CD14-positive monocyte (primary cell): ENCODE measurements around the gene DNAAF9. TPM values are rescaled to one million over a fixed set of nuclear protein-coding genes. Genes with fewer than 3 reads are reported as not detected.

ENCODE experiments used
- DNase-seq, 3 donors: peaks; one replicate each; pipeline ENCODE4 v3.0.0-alpha.2; 2011 to 2022
- H2AFZ ChIP-seq: 2 replicates; pipeline ENCODE4 v1.6.0; 2012; ENCODE audit warnings: mild to moderate bottlenecking, low read depth, low read length, inconsistent platforms; ENCODE audit not compliant: insufficient read depth, poor library complexity, severe bottlenecking
- H3K27ac ChIP-seq, 2 donors: 1 replicate in 1 of 2; 2 replicates in 1 of 2; pipeline ENCODE4 v1.5.1; 2012 to 2013; ENCODE audit warnings: low read length in 2 of 2, control low read depth in 1 of 2, inconsistent platforms in 1 of 2, low read depth in 1 of 2, mild to moderate bottlenecking in 1 of 2
- H3K27me3 ChIP-seq, 2 donors: one replicate each; pipeline versions ENCODE4 v1.6.0 to v1.6.1; 2011 to 2013; ENCODE audit warnings: low read length in 2 of 2; ENCODE audit not compliant: control insufficient read depth in 2 of 2, insufficient read depth in 2 of 2
- H3K36me3 ChIP-seq, 2 donors: replicated peaks in 1 of 2; 1 replicate in 1 of 2; 2 replicates in 1 of 2; pipeline versions ENCODE4 v1.5.1 to v1.6.1; 2012 to 2013; ENCODE audit warnings: low read length in 2 of 2, control low read depth in 1 of 2, inconsistent platforms in 1 of 2, mild to moderate bottlenecking in 1 of 2; ENCODE audit not compliant: insufficient read depth in 2 of 2, control insufficient read depth in 1 of 2
- H3K4me1 ChIP-seq, 2 donors: 1 replicate in 1 of 2; 2 replicates in 1 of 2; pipeline versions ENCODE4 v1.5.1 to v1.6.1; 2012 to 2013; ENCODE audit warnings: low read length in 2 of 2, control low read depth in 1 of 2, inconsistent platforms in 1 of 2, mild to moderate bottlenecking in 1 of 2, moderate library complexity in 1 of 2; ENCODE audit not compliant: insufficient read depth in 2 of 2, control insufficient read depth in 1 of 2
- H3K4me2 ChIP-seq: replicated peaks from 2 replicates; pipeline ENCODE3; 2012; ENCODE audit warnings: low read length, moderate library complexity, mild to moderate bottlenecking; ENCODE audit not compliant: poor library complexity, severe bottlenecking; ENCODE audit errors: extremely low read depth
- H3K4me3 ChIP-seq, 3 experiments: fragments of 200-600 bp in 1 of 3; sonication (generic) in 1 of 3; replicated peaks in 1 of 3; 1 replicate in 2 of 3; 2 replicates in 1 of 3; pipeline ENCODE4 v1.5.1; 2011 to 2013; ENCODE audit warnings: low read length in 3 of 3, mild to moderate bottlenecking in 3 of 3, control low read depth in 2 of 3, low read depth in 2 of 3, inconsistent platforms in 1 of 3, moderate library complexity in 1 of 3
- H3K79me2 ChIP-seq: 2 replicates; pipeline ENCODE4 v1.6.0; 2012; ENCODE audit warnings: mild to moderate bottlenecking, control low read depth, inconsistent platforms, low read length, moderate library complexity; ENCODE audit not compliant: insufficient read depth
- H3K9ac ChIP-seq: 2 replicates; pipeline ENCODE4 v1.6.0; 2017; ENCODE audit warnings: low read length, mild to moderate bottlenecking; ENCODE audit not compliant: insufficient read depth, poor library complexity, severe bottlenecking
- H3K9me3 ChIP-seq, 2 donors: replicated peaks in 1 of 2; 1 replicate in 1 of 2; 2 replicates in 1 of 2; pipeline versions ENCODE4 v1.5.1 to v1.6.1; 2012 to 2013; ENCODE audit warnings: low read length in 2 of 2, control low read depth in 1 of 2; ENCODE audit not compliant: control insufficient read depth in 1 of 2, insufficient read depth in 1 of 2
- H4K20me1 ChIP-seq: 2 replicates; pipeline ENCODE4 v1.6.0; 2012; ENCODE audit warnings: mild to moderate bottlenecking, low read length, control low read depth, moderate library complexity; ENCODE audit not compliant: insufficient read depth
- H3K27ac Mint-ChIP-seq, 7 donors: one replicate each; pipeline ENCODE4 v1.8.0; 2020; ENCODE audit warnings: mild to moderate bottlenecking in 7 of 7, mixed read lengths in 7 of 7, moderate library complexity in 6 of 7, inconsistent platforms in 2 of 7
- H3K27me3 Mint-ChIP-seq, 3 donors: one replicate each; pipeline ENCODE4 v1.8.0; 2021 to 2022; ENCODE audit warnings: low read depth in 3 of 3, mild to moderate bottlenecking in 3 of 3, mixed read lengths in 3 of 3, moderate library complexity in 3 of 3, inconsistent platforms in 1 of 3
- H3K36me3 Mint-ChIP-seq, 2 donors: one replicate each; pipeline ENCODE4 v1.8.0; 2020; ENCODE audit warnings: mixed read lengths in 2 of 2, inconsistent platforms in 1 of 2, mild to moderate bottlenecking in 1 of 2
- H3K4me1 Mint-ChIP-seq: one replicate; pipeline ENCODE4 v1.8.0; 2020; ENCODE audit warnings: mild to moderate bottlenecking, mixed read lengths
- H3K4me3 Mint-ChIP-seq, 2 donors: one replicate each; pipeline ENCODE4 v1.8.0; 2020; ENCODE audit warnings: mild to moderate bottlenecking in 2 of 2, mixed read lengths in 2 of 2, moderate library complexity in 1 of 2
- H3K9me3 Mint-ChIP-seq, 7 donors: one replicate each; pipeline ENCODE4 v1.8.0; 2020 to 2022; ENCODE audit warnings: mixed read lengths in 7 of 7, mild to moderate bottlenecking in 6 of 7, moderate library complexity in 6 of 7, inconsistent platforms in 2 of 7
- WGBS: methylation state at CpG from one replicate; pipeline ENCODE4 v1.1.5; 2013; ENCODE audit warnings: missing lambda C conversion rate; ENCODE audit not compliant: insufficient coverage; 5-methylcytosine and 5-hydroxymethylcytosine counted together
- intact Hi-C, 2 donors: fragments of 100-400 bp; cut with micrococcal nuclease; formaldehyde crosslinking; loops; one replicate each; pipeline versions ENCODE4 v1.15.0 to v1.15.1; 2023
- polyA plus RNA-seq, 3 donors: library from polyadenylated mRNA; depleted of rRNA in 1 of 3; unstranded in 2 of 3; stranded (reverse) in 1 of 3; fragments of 300-500 nt in 2 of 3; fragments of >200 nt in 1 of 3; fragmentation: Illumina TruSeq in 2 of 3; gene quantifications; 1 replicate in 2 of 3; 2 replicates in 1 of 3; pipeline ENCODE4 v1.2.3, GENCODE V29; 2012 to 2021
- TF ChIP-seq, protein P1 (sequence below): fragments of 200-600 bp; IDR thresholded peaks from one replicate; pipeline ENCODE4 v1.8.0; 2022; ENCODE audit warnings: antibody characterized with exemption, mild to moderate bottlenecking

Gene DNAAF9
- polyA plus RNA-seq, 3 donors, result 0.53 to 10.8 (median 1.2) TPM

DNA sequence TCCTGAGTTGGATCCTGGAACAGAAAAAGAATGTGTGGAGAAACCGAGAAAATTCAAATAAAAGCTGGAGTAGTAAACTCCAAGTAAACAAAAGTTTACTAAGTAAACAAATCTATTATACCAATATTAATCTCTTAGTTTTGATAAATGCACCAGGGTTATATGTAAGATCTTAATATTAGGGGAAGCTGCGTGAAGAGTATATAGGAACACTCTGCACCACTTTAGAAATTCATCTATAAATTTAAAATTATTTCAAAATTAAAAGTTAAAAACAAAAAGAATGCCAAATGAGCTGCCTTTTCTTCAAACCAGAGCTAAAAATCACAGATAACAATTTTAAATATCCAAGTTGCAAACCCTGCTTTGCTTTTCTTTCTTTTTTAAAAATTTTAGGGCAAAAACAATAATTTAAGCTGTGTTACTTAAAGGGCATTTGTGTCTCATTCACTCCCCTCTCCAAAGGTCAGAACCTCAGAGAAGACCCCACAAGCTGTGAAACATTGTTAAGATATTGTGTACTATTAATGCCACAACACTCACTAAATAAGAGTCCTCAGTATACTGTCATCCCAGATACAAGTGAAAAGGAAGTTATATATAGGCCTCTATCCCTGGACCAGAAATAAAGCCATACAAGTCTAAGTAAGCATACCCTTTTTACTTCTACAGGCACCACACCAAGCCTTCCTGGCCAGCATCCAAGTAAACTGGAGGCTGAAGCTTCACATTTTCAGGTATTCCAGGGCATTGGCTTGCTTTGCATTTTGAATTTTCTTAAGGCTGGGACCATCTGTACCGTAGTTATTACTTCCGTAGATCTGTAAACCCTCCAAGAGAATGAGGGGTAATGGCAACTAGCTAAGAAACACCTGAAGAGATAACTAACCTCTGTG is 7.0 kb downstream of the DNAAF9 start:
- H3K27ac ChIP-seq, result no peak overlapping the region
- no peak overlapping the region for H3K4me2 ChIP-seq
- Mint-ChIP-seq H3K27me3 (peaks cover 0 to 2% (median 0%) of the 10 kb centered on the region in 3 donors), H3K4me3 (no peak overlapping the region), H3K36me3 (peaks cover 12 to 26% of the 10 kb centered on the region in 2 donors), H3K4me1 (peaks cover 25% of the 10 kb centered on the region), H3K27ac (no peak overlapping the region), H3K9me3 (peaks cover 4 to 14% (median 8%) of the 10 kb centered on the region in 7 donors)
- no peak overlapping the region for H3K9ac ChIP-seq
- no peaks in the 10 kb centered on the region for H3K27me3 ChIP-seq
- intact Hi-C loops, result no loop called here
- peaks cover 12 to 19% of the 10 kb centered on the region in 2 donors for H3K4me1 ChIP-seq
- peaks cover 4 to 8% of the 10 kb centered on the region in 2 donors for H3K9me3 ChIP-seq
- DNase-seq, result no peak
- H2AFZ ChIP-seq, result no peak overlapping the region
- H3K36me3 ChIP-seq, result no peaks in the 10 kb centered on the region
- TF ChIP-seq, protein P1, sequence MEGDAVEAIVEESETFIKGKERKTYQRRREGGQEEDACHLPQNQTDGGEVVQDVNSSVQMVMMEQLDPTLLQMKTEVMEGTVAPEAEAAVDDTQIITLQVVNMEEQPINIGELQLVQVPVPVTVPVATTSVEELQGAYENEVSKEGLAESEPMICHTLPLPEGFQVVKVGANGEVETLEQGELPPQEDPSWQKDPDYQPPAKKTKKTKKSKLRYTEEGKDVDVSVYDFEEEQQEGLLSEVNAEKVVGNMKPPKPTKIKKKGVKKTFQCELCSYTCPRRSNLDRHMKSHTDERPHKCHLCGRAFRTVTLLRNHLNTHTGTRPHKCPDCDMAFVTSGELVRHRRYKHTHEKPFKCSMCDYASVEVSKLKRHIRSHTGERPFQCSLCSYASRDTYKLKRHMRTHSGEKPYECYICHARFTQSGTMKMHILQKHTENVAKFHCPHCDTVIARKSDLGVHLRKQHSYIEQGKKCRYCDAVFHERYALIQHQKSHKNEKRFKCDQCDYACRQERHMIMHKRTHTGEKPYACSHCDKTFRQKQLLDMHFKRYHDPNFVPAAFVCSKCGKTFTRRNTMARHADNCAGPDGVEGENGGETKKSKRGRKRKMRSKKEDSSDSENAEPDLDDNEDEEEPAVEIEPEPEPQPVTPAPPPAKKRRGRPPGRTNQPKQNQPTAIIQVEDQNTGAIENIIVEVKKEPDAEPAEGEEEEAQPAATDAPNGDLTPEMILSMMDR, result no peak
- peaks cover 89% of the 10 kb centered on the region for H4K20me1 ChIP-seq
- no CpG with 5 or more reads among the region's 4 CpGs for WGBS
- H3K4me3 ChIP-seq, result no peak overlapping the region
- H3K79me2 ChIP-seq, result peaks cover 100% of the 10 kb centered on the region

GRCh38 chr20:3398681-3399252 is 8.7 kb downstream of the DNAAF9 start:
- peaks cover 4 to 11% of the 10 kb centered on the region in 2 donors for H3K9me3 ChIP-seq
- H3K4me3 Mint-ChIP-seq, result no peak overlapping the region
- peaks cover 79% of the 10 kb centered on the region for H4K20me1 ChIP-seq
- H3K27me3 Mint-ChIP-seq, result peaks cover 0 to 2% (median 0%) of the 10 kb centered on the region in 3 donors
- peaks cover 0 to 2% of the 10 kb centered on the region in 2 donors for H3K4me1 ChIP-seq
- peaks cover 8% of the 10 kb centered on the region for H3K4me1 Mint-ChIP-seq
- peaks cover 96% of the 10 kb centered on the region for H3K79me2 ChIP-seq
- TF ChIP-seq, protein P1, result no peak
- no peak overlapping the region for H2AFZ ChIP-seq
- peaks cover 13 to 26% of the 10 kb centered on the region in 2 donors for H3K36me3 Mint-ChIP-seq
- H3K36me3 ChIP-seq, result no peaks in the 10 kb centered on the region
- intact Hi-C loops, result no loop called here
- H3K9ac ChIP-seq, result no peak overlapping the region
- no peak overlapping the region for H3K27ac Mint-ChIP-seq
- no peak overlapping the region for H3K4me2 ChIP-seq
- WGBS, result no CpG with 5 or more reads among the region's 1 CpG
- no peak overlapping the region for H3K4me3 ChIP-seq
- H3K27me3 ChIP-seq, result no peaks in the 10 kb centered on the region
- H3K27ac ChIP-seq, result no peak overlapping the region
- no peak for DNase-seq
- H3K9me3 Mint-ChIP-seq, result peaks cover 4 to 14% (median 8%) of the 10 kb centered on the region in 7 donors
